ENCODE results near the gene ABCC10. TPM values are rescaled to one million over a fixed set of nuclear protein-coding genes. Genes with fewer than 3 reads are reported as not detected.
A peak's percentile ranks its signal among the peaks of the same experiment; 100 is the strongest.
"Not testable (repeated sequence)": the region's sequence is repeated elsewhere in the genome, so short reads cannot be mapped to it uniquely, and the experiment has no call there.

Gene ABCC10
- total and polyA plus RNA-seq, 12 donors: 7.1 to 44.3 (median 10.9) TPM

GRCh38 chr6:43405354-43405753, 22.0 kb upstream of the ABCC10 start:
- Histone ChIP-seq H3K4me1 (no peaks in the 10 kb centered on the region), H3K27me3 (peaks cover 0 to 17% (median 0%) of the 10 kb centered on the region in 7 donors), H3K36me3 (no peaks in the 10 kb centered on the region), H3K27ac (no peak overlapping the region), H3K4me3 (no peak overlapping the region), H3K9me3 (peaks cover 0 to 7% (median 0%) of the 10 kb centered on the region in 11 donors)
- ATAC-seq (no peak), DNase-seq (no peak)
- no peak for TF ChIP-seq CTCF (IDR thresholded peaks at IDR 0.05)
- 51 to 64% methylated on average over 3 of the region's 3 CpGs for WGBS, 2 donors
- intact Hi-C loops (cut with DNase I): no loop called here

- TF ChIP-seq CTCF (IDR thresholded peaks at IDR 0.05): no peak
- WGBS, 2 donors: 45 to 53% methylated on average over 1 of the region's 1 CpG
- intact Hi-C loops (cut with DNase I): no loop called here
- H3K36me3 ChIP-seq: no peaks in the 10 kb centered on the region
- no peaks in the 10 kb centered on the region for H3K4me1 ChIP-seq
- no peak for DNase-seq
- H3K27ac ChIP-seq: no peak overlapping the region
- H3K9me3 ChIP-seq: peaks cover 0 to 7% (median 0%) of the 10 kb centered on the region in 11 donors
- no peak overlapping the region for H3K4me3 ChIP-seq
- no peak for ATAC-seq
- peaks cover 0 to 17% (median 0%) of the 10 kb centered on the region in 7 donors for H3K27me3 ChIP-seq
These were observed 20.0 kb upstream of the ABCC10 start for GRCh38 chr6:43407296-43407695.

GRCh38 chr6:43408259-43408658, 19.1 kb upstream of the ABCC10 start:
- no peak for TF ChIP-seq CTCF (IDR thresholded peaks at IDR 0.05)
- no peak for ATAC-seq
- H3K27me3 ChIP-seq: peaks cover 0 to 17% (median 0%) of the 10 kb centered on the region in 7 donors
- H3K4me1 ChIP-seq: no peaks in the 10 kb centered on the region
- intact Hi-C loops (cut with DNase I): no loop called here
- H3K4me3 ChIP-seq: no peak overlapping the region
- no peaks in the 10 kb centered on the region for H3K36me3 ChIP-seq
- WGBS, 2 donors: 91 to 93% methylated on average over 4 of the region's 4 CpGs
- no peak for DNase-seq
- H3K9me3 ChIP-seq: peaks cover 0 to 7% (median 0%) of the 10 kb centered on the region in 11 donors
- no peak overlapping the region for H3K27ac ChIP-seq

- WGBS, 2 donors: 88 to 93% methylated on average over 1 of the region's 1 CpG
These were observed 16.6 kb upstream of the ABCC10 start for GRCh38 chr6:43410776-43411175.

GRCh38 chr6:43412541-43412940, 14.8 kb upstream of the ABCC10 start:
- H3K4me1 ChIP-seq: no peaks in the 10 kb centered on the region
- 68 to 81% methylated on average over 5 of the region's 5 CpGs for WGBS, 2 donors
- no peak overlapping the region for H3K4me3 ChIP-seq
- DNase-seq: no peak
- H3K27ac ChIP-seq: no peak overlapping the region
- no peaks in the 10 kb centered on the region for H3K9me3 ChIP-seq
- intact Hi-C loops (cut with DNase I): no loop called here
- TF ChIP-seq CTCF (IDR thresholded peaks at IDR 0.05): no peak
- H3K36me3 ChIP-seq: no peaks in the 10 kb centered on the region
- peak in 1 of 8 donors; percentile 38 for ATAC-seq
- peaks cover 0 to 17% (median 0%) of the 10 kb centered on the region in 7 donors for H3K27me3 ChIP-seq

More at GRCh38 chr6:43410776-43411175, 16.6 kb upstream of the ABCC10 start:
- H3K27me3 ChIP-seq: peaks cover 0 to 17% (median 0%) of the 10 kb centered on the region in 7 donors
- ATAC-seq; H3K9me3 ChIP-seq; DNase-seq; H3K27ac ChIP-seq; H3K36me3 ChIP-seq; intact Hi-C loops (cut with DNase I); H3K4me1 ChIP-seq; H3K4me3 ChIP-seq: not testable (repeated sequence)

All from heart right ventricle (tissue), 16 donors.